Measurements from ENCODE around the gene TIAM2. TPM values are rescaled to one million over a fixed set of nuclear protein-coding genes. Genes with fewer than 3 reads are reported as not detected.
A peak's percentile ranks its signal among the peaks of the same experiment; 100 is the strongest.

The TIAM2 gene
- total and polyA plus RNA-seq, 10 of the 15 experiments (the other 5 are each of a cell fraction or from before 2014, with no cell fraction given): 1.1 to 10.5 (median 2.3) TPM

GRCh38 chr6:155171109-155171746 lies 176.1 kb downstream of the TIAM2 start (continued):
- TF ChIP-seq ZNF592 (IDR thresholded peaks at IDR 0.05) (no peak), LARP7 (IDR thresholded peaks at IDR 0.05) (no peak)

- peak overlapping the region; percentile 50; the same call in 1 of the 2 replicates for H3K9ac ChIP-seq (ENCODE audit: control insufficient read depth, insufficient read depth, low read length)
- WGBS (ENCODE audit: insufficient coverage, insufficient replicate concordance, low lambda C conversion rate, missing lambda C conversion rate): 7% methylated on average over 7 of the region's 7 CpGs
- peaks cover 25% of the 10 kb centered on the region for H3K4me1 ChIP-seq (ENCODE audit: control insufficient read depth, insufficient read depth, low read length)
- ChIA-PET CTCF (interaction anchor here (0.7 to 5.3 kb wide), 15 partner anchors 11 to 567 kb away, joined by 3 to 206 read pairs (median 5); no protein-coding TSS in a partner anchor), POLR2A (interaction anchor here (0.6 to 1.8 kb wide), 8 partner anchors 10 to 247 kb away, joined by 3 to 5 read pairs (median 4); no protein-coding TSS in a partner anchor), RAD21 (ENCODE audit: unreplicated experiment) (interaction anchor here (0.8 to 5.5 kb wide), 25 partner anchors 8 to 566 kb away, joined by 3 to 116 read pairs (median 4); no protein-coding TSS in a partner anchor), SMC1A (ENCODE audit: uncharacterized antibody, unreplicated experiment) (interaction anchor here (0.6 to 7.1 kb wide), 27 partner anchors 9 to 693 kb away, joined by 3 to 150 read pairs (median 4); partner anchors contain the start of gene TFB1M)
- DNase-seq (ENCODE audit: low read depth, low spot score): no peak
- peak overlapping the region; percentile 97 for H3K4me2 ChIP-seq (ENCODE audit: control insufficient read depth, insufficient read depth)
- no peaks in the 10 kb centered on the region for H4K20me1 ChIP-seq (ENCODE audit: control insufficient read depth, insufficient read depth)
- no peaks in the 10 kb centered on the region for H3K79me2 ChIP-seq (ENCODE audit: control insufficient read depth, insufficient read depth, low read length)
- no TSS peak for BruUV-seq (replicated peaks)
- peak overlapping the region; percentile 79 for H3K27ac ChIP-seq (ENCODE audit: control insufficient read depth, insufficient read depth)
- peak overlapping the region; percentile 82 for H2AFZ ChIP-seq (ENCODE audit: control insufficient read depth, low read depth, low read length)
- H3K4me3 ChIP-seq: peak overlapping the region; percentile 56
- no peaks in the 10 kb centered on the region for H3K27me3 ChIP-seq (replicated peaks in 1 of 2; ENCODE audit: control insufficient read depth in 2 of 2, insufficient read depth in 2 of 2, low read length in 1 of 2)
- in situ Hi-C loops (cut with MboI) (loop anchor here (5.0 kb wide), 2 partner anchors 240 to 495 kb away; no protein-coding TSS in a partner anchor), intact Hi-C loops (cut with micrococcal nuclease; ENCODE audit: unreplicated experiment) (loop anchor here (1.0 to 10.0 kb wide), 5 partner anchors 70 to 567 kb away; no protein-coding TSS in a partner anchor)
- TF ChIP-seq SMARCA5 (IDR thresholded peaks at IDR 0.05): peak; percentile 27; the same call in 1 of the 2 replicates
- 0 out of 2 replicates have a peak, but pooled peaks have one; percentile 14 for TF ChIP-seq ZNF687 (IDR thresholded peaks at IDR 0.05)
- TF ChIP-seq PKNOX1 (IDR thresholded peaks at IDR 0.05): no peak
- peak; percentile 54; the same call in 1 of the 2 replicates for TF ChIP-seq SPI1 (IDR thresholded peaks at IDR 0.05; ENCODE audit: borderline replicate concordance, insufficient read depth, low read depth, low read length)
- TF ChIP-seq PAX8 (IDR thresholded peaks at IDR 0.05): 0 out of 2 replicates have a peak, but pooled peaks have one; percentile 38
- H3K9me3 ChIP-seq (replicated peaks; ENCODE audit: control insufficient read depth, insufficient read depth, low read length): no peaks in the 10 kb centered on the region
- no peaks in the 10 kb centered on the region for H3K36me3 ChIP-seq (ENCODE audit: control insufficient read depth in 2 of 2, insufficient read depth in 2 of 2, low read length in 1 of 2)
- peak; percentile 8 for ATAC-seq
- peak; percentile 35 for FAIRE-seq
Observed at GRCh38 chr6:155171747-155172449, 176.8 kb downstream of the TIAM2 start.

All from GM12878 (cell line).